ENCODE measurements around the gene FBXO5. TPM values are rescaled to one million over a fixed set of nuclear protein-coding genes. Genes with fewer than 3 reads are reported as not detected.

Gene FBXO5
- 10.6 and 12.5 TPM in 2 replicates for polyA plus RNA-seq (2012; rRNA removed)
- polyA plus RNA-seq (2012; cell fraction: cytosol; rRNA removed) = 15.1 and 20.7 TPM in 2 replicates
- polyA plus RNA-seq (2012; cell fraction: nucleus; rRNA removed) = 10.3 and 13.0 TPM in 2 replicates

GRCh38 chr6:152982904-152983636 lies at the start of gene FBXO5:
Gene FBXO5, minus strand, starts transcription at chr6:152983041. Its CDS starts 82 bp downstream, at chr6:152982959.
- Histone ChIP-seq H3K4me3 (ENCODE audit: low read depth in 2 of 2, low read length in 1 of 2) (peak within 1 kb of the TSS; percentile 95 to 98), H3K27ac (ENCODE audit: low read depth in 2 of 2, low read length in 1 of 2) (peak within 1 kb of the TSS; percentile 95 to 99), H3K27me3 (ENCODE audit: insufficient read depth) (no peaks in the 10 kb centered on the region), H3K79me2 (ENCODE audit: insufficient read depth) (peaks cover 85% of the 10 kb centered on the region), H3K4me1 (ENCODE audit: control insufficient read depth in 1 of 2, insufficient read depth in 2 of 2, low read depth in 1 of 2, low read length in 1 of 2) (peaks cover 5 to 19% of the 10 kb centered on the region in 2 experiments; a peak in 2 of 4 replicates), H3K36me3 (replicated peaks in 1 of 2; ENCODE audit: control insufficient read depth in 1 of 2, insufficient read depth in 2 of 2, low read length in 1 of 2) (peaks cover 7 to 10% of the 10 kb centered on the region in 2 experiments), H3K9ac (peak within 1 kb of the TSS; percentile 98), H2AFZ (ENCODE audit: low read depth) (peak within 1 kb of the TSS; percentile 78), H3F3A (replicated peaks; ENCODE audit: insufficient read depth) (peaks cover 23% of the 10 kb centered on the region), H4K20me1 (ENCODE audit: insufficient read depth) (peaks cover 30% of the 10 kb centered on the region), H3K9me2 (no peaks in the 10 kb centered on the region), H3K9me3 (no peaks in the 10 kb centered on the region), H3K4me2 (peak within 1 kb of the TSS; percentile 97)
- DNase-seq = peak; percentile 97
- POLR2A ChIA-PET = interaction anchor here (0.6 to 1.4 kb wide), 6 partner anchors 12 to 1875 kb away, joined by 3 to 11 read pairs (median 4); partner anchors contain the start of gene RGS17
- WGBS (ENCODE audit: low lambda C conversion rate) = 2% methylated on average over 31 of the region's 66 CpGs
- CTCF ChIA-PET = no interaction called here
- TF ChIP-seq NRF1 (IDR thresholded peaks at IDR 0.05; ENCODE audit: low read depth, low read length) (peak; percentile 46; the same call in 1 of the 2 replicates), FOSL2 (IDR thresholded peaks at IDR 0.05; ENCODE audit: borderline replicate concordance, low read depth) (no peak), SIN3A (IDR thresholded peaks at IDR 0.05; ENCODE audit: borderline replicate concordance, low read depth, low read length) (peak; percentile 99), ZBTB33 (IDR thresholded peaks at IDR 0.05; ENCODE audit: borderline replicate concordance, low read depth) (no peak), NFIC (IDR thresholded peaks at IDR 0.05; ENCODE audit: borderline replicate concordance) (no peak), MEF2A (IDR thresholded peaks at IDR 0.05; ENCODE audit: borderline replicate concordance, low read depth) (no peak), YY1 (IDR thresholded peaks at IDR 0.05; ENCODE audit: low read depth) (no peak), ELF1 (IDR thresholded peaks at IDR 0.05) (peak; percentile 39), RAD21 (IDR thresholded peaks at IDR 0.05; ENCODE audit: low read length) (no peak), USF1 (IDR thresholded peaks at IDR 0.05; ENCODE audit: borderline replicate concordance, low read depth) (peak; percentile 6; the same call in 1 of the 2 replicates), POLR2AphosphoS5 (IDR thresholded peaks at IDR 0.05; ENCODE audit: low read depth, low read length) (peak; percentile 78), IRF3 (IDR thresholded peaks at IDR 0.05; ENCODE audit: low read depth, low read length) (peak; percentile 92), PBX3 (IDR thresholded peaks at IDR 0.05) (0 out of 2 replicates have a peak, but pooled peaks have one; percentile 15), FOXJ3 (CRISPR knock-in tag; IDR thresholded peaks at IDR 0.05) (0 out of 2 replicates have a peak, but pooled peaks have one; percentile 16), GABPA (IDR thresholded peaks at IDR 0.05; ENCODE audit: low read depth) (peak; percentile 44; the same call in 1 of the 2 replicates), EZH2phosphoT487 (IDR thresholded peaks at IDR 0.05; ENCODE audit: borderline replicate concordance, low read depth) (no peak), RCOR1 (IDR thresholded peaks at IDR 0.05; ENCODE audit: low read length) (no peak), MXI1 (IDR thresholded peaks at IDR 0.05; ENCODE audit: low read depth, low read length) (peak; percentile 88), CHD2 (IDR thresholded peaks at IDR 0.05; ENCODE audit: low read length, partially characterized antibody) (peak; percentile 51), TCF12 (IDR thresholded peaks at IDR 0.05) (no peak), GATA2 (CRISPR knock-in tag; IDR thresholded peaks at IDR 0.05) (no peak), REST (IDR thresholded peaks at IDR 0.05; ENCODE audit: low read depth, low read length) (no peak), FOXM1 (IDR thresholded peaks at IDR 0.05; ENCODE audit: low read depth) (peak; percentile 72; the same call in 1 of the 2 replicates), MAX (IDR thresholded peaks at IDR 0.05; ENCODE audit: low read depth) (peak; percentile 70)
